ENCODE measurements around the gene LRP4. TPM values are rescaled to one million over a fixed set of nuclear protein-coding genes. Genes with fewer than 3 reads are reported as not detected.

Gene LRP4
- polyA plus RNA-seq, 1 donor from 2014 or later = not detected

- H3K4me3 ChIP-seq (ENCODE audit: low read length) = no peak overlapping the region
- no peaks in the 10 kb centered on the region for H3K27me3 ChIP-seq (ENCODE audit: insufficient read depth, low read depth, low read length)
- H3K9me2 ChIP-seq (ENCODE audit: insufficient read depth, low read length) = no peaks in the 10 kb centered on the region
- no peak overlapping the region for H3K4me2 ChIP-seq (ENCODE audit: low read length)
- no peak overlapping the region for H2AFZ ChIP-seq (ENCODE audit: low read depth, low read length)
- H3K9me3 ChIP-seq (ENCODE audit: low read length) = no peaks in the 10 kb centered on the region
- H3F3A ChIP-seq (ENCODE audit: insufficient read depth, low read length, poor library complexity, severe bottlenecking) = no peaks in the 10 kb centered on the region
- no peak overlapping the region for H3K9ac ChIP-seq (ENCODE audit: low read length)
- no peaks in the 10 kb centered on the region for H4K20me1 ChIP-seq (ENCODE audit: insufficient read depth)
- TF ChIP-seq MXI1 (conservative IDR thresholded peaks at IDR 0.05; ENCODE audit: poor library complexity, severe bottlenecking) (no peak), RAD21 (conservative IDR thresholded peaks at IDR 0.05) (no peak), TAF1 (IDR thresholded peaks at IDR 0.05; ENCODE audit: low read depth) (no peak), EP300 (conservative IDR thresholded peaks at IDR 0.05; ENCODE audit: poor library complexity, severe bottlenecking) (no peak), EZH2 (IDR thresholded peaks at IDR 0.05; ENCODE audit: borderline replicate concordance, insufficient read depth, low read length, poor library complexity, severe bottlenecking) (no peak), CTCF (IDR thresholded peaks at IDR 0.05; ENCODE audit: poor library complexity, severe bottlenecking) (no peak), SMC3 (conservative IDR thresholded peaks at IDR 0.05; ENCODE audit: poor library complexity) (no peak), REST (IDR thresholded peaks at IDR 0.05; ENCODE audit: borderline replicate concordance) (no peak), POLR2AphosphoS5 (IDR thresholded peaks at IDR 0.05) (no peak)
- H3K27ac ChIP-seq (ENCODE audit: low read length) = no peak overlapping the region
- H3K79me2 ChIP-seq (replicated peaks; ENCODE audit: insufficient read depth, low read length) = no peaks in the 10 kb centered on the region
- H3K36me3 ChIP-seq (ENCODE audit: insufficient read depth, low read length) = no peaks in the 10 kb centered on the region
Measured at GRCh38 chr11:46855167-46855566, 63.2 kb downstream of the LRP4 start.

- Histone ChIP-seq H2AFZ (ENCODE audit: low read depth, low read length) (no peak overlapping the region), H3K4me3 (ENCODE audit: low read length) (no peak overlapping the region), H3K9me3 (ENCODE audit: low read length) (no peaks in the 10 kb centered on the region), H3K27me3 (ENCODE audit: insufficient read depth, low read depth, low read length) (no peaks in the 10 kb centered on the region), H4K20me1 (ENCODE audit: insufficient read depth) (no peaks in the 10 kb centered on the region), H3K9ac (ENCODE audit: low read length) (no peak overlapping the region), H3K4me2 (ENCODE audit: low read length) (no peak overlapping the region), H3F3A (ENCODE audit: insufficient read depth, low read length, poor library complexity, severe bottlenecking) (no peaks in the 10 kb centered on the region), H3K79me2 (replicated peaks; ENCODE audit: insufficient read depth, low read length) (no peaks in the 10 kb centered on the region), H3K36me3 (ENCODE audit: insufficient read depth, low read length) (no peaks in the 10 kb centered on the region), H3K27ac (ENCODE audit: low read length) (no peak overlapping the region), H3K9me2 (ENCODE audit: insufficient read depth, low read length) (no peaks in the 10 kb centered on the region)
- TF ChIP-seq REST (IDR thresholded peaks at IDR 0.05; ENCODE audit: borderline replicate concordance) = no peak
- no peak for TF ChIP-seq POLR2AphosphoS5 (IDR thresholded peaks at IDR 0.05)
- TF ChIP-seq EZH2 (IDR thresholded peaks at IDR 0.05; ENCODE audit: borderline replicate concordance, insufficient read depth, low read length, poor library complexity, severe bottlenecking) = no peak
- TF ChIP-seq SMC3 (conservative IDR thresholded peaks at IDR 0.05; ENCODE audit: poor library complexity) = no peak
- no peak for TF ChIP-seq MXI1 (conservative IDR thresholded peaks at IDR 0.05; ENCODE audit: poor library complexity, severe bottlenecking)
- TF ChIP-seq EP300 (conservative IDR thresholded peaks at IDR 0.05; ENCODE audit: poor library complexity, severe bottlenecking) = no peak
- TF ChIP-seq RAD21 (conservative IDR thresholded peaks at IDR 0.05) = no peak
- TF ChIP-seq CTCF (IDR thresholded peaks at IDR 0.05; ENCODE audit: poor library complexity, severe bottlenecking) = no peak
- TF ChIP-seq TAF1 (IDR thresholded peaks at IDR 0.05; ENCODE audit: low read depth) = no peak
Measured at GRCh38 chr11:46850829-46851380, 67.4 kb downstream of the LRP4 start.
